Suppressor macrophage (primary cell): ENCODE results near the gene PARVA.
"Not testable (repeated sequence)": the region's sequence is repeated elsewhere in the genome, so short reads cannot be mapped to it uniquely, and the experiment has no call there.

ENCODE experiments used
- DNase-seq, 4 experiments: peaks; one replicate each; pipeline ENCODE4 v3.0.0-alpha.2; 2020 to 2022

Gene PARVA

DNA sequence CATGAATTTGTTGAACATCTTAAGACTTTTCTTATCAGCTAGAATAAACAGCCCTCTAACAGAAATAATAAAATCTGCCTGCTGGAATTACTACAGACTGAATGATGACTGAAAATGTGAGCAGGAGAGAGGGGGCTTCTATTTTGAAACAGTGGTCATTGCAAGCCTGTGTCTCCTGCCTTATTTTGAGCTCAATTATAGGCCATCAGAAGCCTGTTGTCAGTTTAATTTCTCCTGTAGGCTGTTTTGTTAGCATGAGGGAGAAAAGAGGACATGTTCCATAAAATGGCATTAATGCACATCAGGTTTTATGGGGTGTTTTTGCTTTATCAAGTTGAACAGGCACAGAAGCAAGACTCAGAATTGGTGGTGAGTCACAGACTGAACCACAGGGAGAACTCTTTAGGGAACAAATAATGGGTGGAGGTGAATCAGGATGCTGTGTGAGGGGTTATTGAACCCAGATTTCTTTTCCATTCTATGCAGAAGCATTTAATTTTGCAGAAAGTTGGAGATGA is 129.1 kb downstream of the PARVA start:
- no peak for DNase-seq

GRCh38 chr11:12507391-12507790 is 130.0 kb downstream of the PARVA start:
- DNase-seq: no peak

DNA sequence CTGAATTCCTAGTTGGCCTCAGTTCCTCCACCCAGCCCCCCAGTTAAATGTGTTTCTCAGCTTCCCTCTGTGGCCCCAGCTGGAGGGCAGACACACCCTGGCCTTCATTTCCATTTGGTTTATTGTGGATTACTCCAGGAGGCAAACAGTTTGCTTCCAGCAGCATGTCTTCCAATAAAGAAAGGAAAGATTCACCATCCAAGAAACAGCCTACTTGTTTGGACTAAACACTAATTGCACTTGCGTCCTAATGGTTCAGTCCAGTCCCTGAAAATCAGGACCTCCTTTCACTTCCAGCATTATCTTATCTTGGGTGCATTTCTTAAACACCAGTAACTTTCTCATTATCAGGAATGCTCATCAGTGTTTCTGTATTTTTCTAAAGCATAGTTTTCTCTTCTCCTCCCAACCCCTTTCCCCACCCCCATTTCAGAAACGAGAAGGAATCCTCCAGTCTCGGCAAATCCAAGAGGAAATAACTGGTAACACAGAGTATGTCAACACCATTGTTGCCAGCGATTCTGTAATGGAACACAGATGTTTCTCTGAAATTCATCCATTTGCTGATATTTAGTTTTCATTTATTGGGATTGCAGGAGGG is 130.9 kb downstream of the PARVA start:
- DNase-seq: no peak

DNA sequence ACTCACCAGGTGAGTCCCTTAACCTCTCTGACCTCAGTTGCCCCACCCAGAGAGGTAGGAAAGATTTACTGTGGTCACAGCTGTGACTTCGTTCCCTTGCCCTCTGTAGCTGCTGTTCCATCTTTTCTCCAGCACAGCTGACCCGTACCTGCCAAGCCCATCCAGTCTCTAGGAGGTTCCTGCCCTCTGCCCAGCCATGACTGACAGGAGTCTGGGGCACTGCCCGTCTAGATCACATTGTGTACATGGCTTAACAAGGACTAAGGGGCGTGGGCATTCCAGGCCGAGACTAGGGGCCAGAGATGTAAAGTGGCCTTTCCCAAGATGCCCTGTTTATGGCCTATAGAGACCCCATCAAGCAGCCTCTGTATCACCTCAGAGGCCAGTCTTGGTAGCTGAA is 132.0 kb downstream of the PARVA start:
- DNase-seq: no peak

- DNase-seq: no peak
Measured at GRCh38 chr11:12512132-12512531, 134.8 kb downstream of the PARVA start.

- DNase-seq: no peak
Measured at GRCh38 chr11:12512826-12513395, 135.5 kb downstream of the PARVA start.

DNA sequence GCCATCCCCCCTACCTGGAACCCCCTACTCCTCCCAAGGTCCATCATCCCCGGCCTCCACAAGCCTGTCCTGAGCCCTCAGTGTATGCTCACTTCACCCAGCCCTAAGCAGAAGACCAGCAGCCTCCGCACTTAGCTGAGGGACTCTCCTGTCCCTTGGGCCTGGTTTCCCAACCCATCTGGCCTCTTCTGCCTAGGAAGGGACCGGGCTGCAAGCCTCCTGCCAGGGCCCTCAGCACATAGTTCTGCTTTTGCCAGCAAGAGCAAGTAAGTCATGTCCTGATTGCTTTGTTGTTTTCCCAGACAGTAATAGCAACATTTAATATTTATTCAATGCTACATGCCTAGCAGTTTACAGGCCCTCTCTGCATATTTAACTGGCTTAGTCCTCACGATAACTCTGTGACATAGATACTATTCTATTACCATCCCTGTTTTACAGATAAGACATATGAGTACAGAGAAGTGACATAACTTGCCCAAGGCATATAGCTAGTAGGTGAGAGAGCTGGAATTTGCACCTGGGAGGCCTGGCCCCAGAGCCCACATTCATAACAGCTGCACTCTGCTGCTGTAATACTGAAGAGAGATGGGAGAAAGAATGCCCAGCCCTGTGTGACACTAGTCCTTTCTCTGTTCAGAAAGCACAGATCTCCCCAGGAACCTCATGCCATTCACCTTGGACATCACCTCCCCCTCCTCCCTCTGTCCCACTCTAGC is 139.2 kb downstream of the PARVA start:
- no peak for DNase-seq

- no peak for DNase-seq
Measured at GRCh38 chr11:12517306-12517705, 139.9 kb downstream of the PARVA start.

GRCh38 chr11:12517741-12518140 is 140.4 kb downstream of the PARVA start:
- no peak for DNase-seq

- no peak for DNase-seq
Measured at GRCh38 chr11:12518606-12519385, 141.4 kb downstream of the PARVA start.

- no peak for DNase-seq
Measured at GRCh38 chr11:12520054-12520453, 142.7 kb downstream of the PARVA start.

- not testable (repeated sequence) for DNase-seq
Measured at GRCh38 chr11:12520576-12520975, 143.2 kb downstream of the PARVA start.

DNA sequence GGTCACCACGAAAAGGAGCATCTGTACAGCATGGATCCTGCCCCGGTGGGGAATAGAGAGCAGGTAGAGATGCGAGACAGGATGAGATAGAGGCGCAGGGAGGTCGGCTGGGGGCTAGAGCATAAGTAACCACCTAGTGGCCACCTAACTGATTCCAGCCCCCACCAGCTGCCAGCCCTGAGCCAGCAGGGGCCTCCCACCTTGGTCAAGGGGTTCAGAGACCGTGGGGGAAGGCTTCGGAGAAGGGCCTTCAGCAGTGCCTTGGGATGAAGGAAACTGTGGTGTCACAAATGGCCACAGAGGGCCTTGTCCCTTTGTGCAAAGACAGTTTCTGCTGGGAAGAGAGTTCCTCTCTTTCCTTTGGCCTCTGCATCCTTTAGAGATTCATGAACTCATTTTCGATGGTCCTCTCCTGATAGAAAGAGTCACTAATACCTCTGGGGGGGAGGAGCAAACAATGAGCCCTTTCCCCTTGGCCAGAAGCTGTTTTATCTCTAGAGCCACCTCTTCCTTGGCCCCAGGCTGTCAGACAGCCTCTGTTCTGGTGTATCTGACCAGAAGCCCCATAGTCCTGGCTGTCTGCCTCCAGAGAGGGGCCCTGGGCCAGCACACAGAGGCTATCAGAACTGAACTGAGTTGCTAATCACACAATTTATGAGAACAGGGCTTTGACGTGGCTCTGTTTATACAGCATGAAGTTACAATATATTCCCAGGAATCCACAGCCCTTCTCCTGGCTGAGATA is 146.0 kb downstream of the PARVA start:
- no peak for DNase-seq

DNA sequence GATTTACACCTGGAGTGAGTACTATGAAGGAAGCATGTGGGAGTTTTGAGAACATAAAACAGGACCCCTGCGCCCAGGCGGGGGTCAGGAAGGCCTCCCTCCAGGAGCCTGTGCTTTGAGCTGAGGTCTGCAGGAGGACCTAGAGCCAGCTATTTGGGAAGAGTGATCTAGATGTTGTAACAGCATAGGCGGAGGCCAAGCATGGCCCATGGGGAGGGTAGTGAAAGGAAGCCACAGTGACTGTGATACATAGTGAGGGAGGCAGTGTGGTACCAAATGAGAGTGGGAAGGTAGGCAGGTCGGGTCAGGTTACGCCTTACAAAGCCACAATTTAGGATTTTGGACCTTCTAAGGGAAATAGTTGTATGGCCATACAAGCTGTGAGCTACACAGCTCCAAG is 147.5 kb downstream of the PARVA start:
- no peak for DNase-seq

- no peak for DNase-seq
Measured at GRCh38 chr11:12525466-12526055, 148.2 kb downstream of the PARVA start.

DNA sequence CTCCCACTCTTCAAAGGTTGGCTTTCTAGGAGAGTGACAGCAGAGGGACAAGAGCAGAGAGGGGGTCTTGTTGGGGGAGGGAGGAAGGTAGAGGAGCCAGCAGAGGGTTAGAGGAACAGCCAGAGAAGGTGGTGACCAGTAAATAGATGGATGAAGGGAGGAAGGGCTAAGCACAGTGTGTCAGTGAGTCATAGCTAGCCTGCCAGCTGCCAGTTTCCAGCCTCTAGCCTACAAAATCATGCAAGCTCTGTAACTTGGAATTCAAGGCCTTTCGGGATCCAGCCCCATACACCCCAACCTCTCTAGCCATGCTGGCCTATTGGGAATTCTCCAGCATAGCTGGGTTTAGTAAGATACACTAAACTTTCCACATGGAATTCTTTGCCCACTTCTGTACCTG is 149.4 kb downstream of the PARVA start:
- DNase-seq: no peak

DNA sequence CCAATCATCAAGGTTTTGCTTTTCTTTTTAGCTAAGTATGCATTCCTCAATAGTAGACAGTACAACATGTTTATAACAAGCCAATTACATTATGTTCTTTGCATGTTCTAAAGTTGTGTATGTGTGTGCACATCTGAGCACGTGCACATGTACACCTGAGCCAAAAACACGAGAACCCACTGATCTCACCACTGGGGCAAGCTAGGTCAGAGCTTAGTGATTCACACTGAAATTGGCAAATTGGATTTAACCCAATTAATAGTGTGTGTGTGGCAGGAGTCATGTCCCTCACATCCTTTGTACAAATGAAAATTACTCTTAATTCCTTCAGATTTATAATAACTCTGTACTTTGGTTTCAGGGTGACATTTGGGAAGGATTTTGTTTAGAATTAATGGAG is 151.1 kb downstream of the PARVA start:
- no peak for DNase-seq

- no peak for DNase-seq
Measured at GRCh38 chr11:12529041-12529440, 151.7 kb downstream of the PARVA start.

GRCh38 chr11:12529793-12530192 is 152.4 kb downstream of the PARVA start:
- DNase-seq: no peak

DNA sequence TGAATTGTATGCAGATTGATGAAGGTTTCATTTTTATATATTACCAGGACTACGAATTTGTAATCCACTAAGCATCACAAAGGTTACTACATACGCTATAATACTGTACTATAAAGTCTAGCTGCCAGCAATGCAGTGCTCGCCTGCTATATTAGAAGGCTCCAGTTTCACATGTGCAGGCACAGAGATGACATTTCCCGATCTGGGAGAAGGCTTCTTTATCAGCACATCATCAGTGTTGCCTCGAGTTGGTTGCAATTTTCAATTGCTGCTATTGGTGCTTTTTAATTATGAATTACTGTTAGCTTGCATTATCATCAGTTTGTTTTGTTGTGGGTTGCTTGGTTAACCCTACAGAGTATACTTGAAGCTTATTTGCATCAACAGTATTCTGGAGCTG is 153.6 kb downstream of the PARVA start:
- no peak for DNase-seq

DNA sequence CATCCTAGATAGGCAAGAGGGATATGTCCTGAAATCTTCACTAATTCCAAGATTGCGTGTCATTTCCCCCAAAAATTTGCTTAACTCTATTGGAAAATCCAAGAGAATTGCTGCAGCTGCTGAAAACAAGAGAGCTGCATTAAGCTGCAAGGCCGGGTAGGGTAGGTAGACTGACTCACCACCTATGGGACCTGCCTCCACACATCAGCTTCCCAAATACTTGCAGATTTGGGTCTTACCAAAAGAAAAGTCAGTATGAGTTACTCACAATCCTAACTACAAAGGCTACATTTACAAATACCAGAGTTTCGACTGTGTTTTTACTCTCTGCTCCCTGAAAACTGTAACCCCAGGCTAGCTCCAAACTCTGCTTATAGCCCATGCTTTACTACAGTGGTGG is 154.3 kb downstream of the PARVA start:
- no peak for DNase-seq

GRCh38 chr11:12532580-12532979 is 155.2 kb downstream of the PARVA start:
- DNase-seq: no peak
